ENCODE data around the gene FBXL20. TPM values are rescaled to one million over a fixed set of nuclear protein-coding genes. Genes with fewer than 3 reads are reported as not detected.
A peak's percentile ranks its signal among the peaks of the same experiment; 100 is the strongest.

The FBXL20 gene
- total and polyA plus RNA-seq, 11 donors = 3.1 to 21.9 (median 12.2) TPM

GRCh38 chr17:39238311-39238972 is 163.0 kb downstream of the FBXL20 start:
- Histone ChIP-seq H3K4me1 (peaks cover 0 to 15% (median 0%) of the 10 kb centered on the region in 12 donors), H3K9me3 (no peaks in the 10 kb centered on the region), H3K27me3 (peaks cover 0 to 27% (median 0%) of the 10 kb centered on the region in 9 donors), H3K27ac (peak overlapping the region in 1 of 12 donors; percentile 40), H3K36me3 (no peaks in the 10 kb centered on the region), H3K4me3 (peak overlapping the region in 1 of 12 donors; percentile 5)
- 9 to 33% (median 28%) methylated on average over 7 to 15 of the region's 15 CpGs for WGBS, 4 donors
- DNase-seq = peak in 3 of 5 donors; percentile 62 to 69 (median 68)
- intact Hi-C loops (cut with DNase I) = loop anchor here in 3 of 10 donors (10.0 kb wide), 3 partner anchors 54 to 254 kb away; partner anchors contain the start of gene ARL5C (in 1 of the 3)
- TF ChIP-seq CTCF (IDR thresholded peaks at IDR 0.05) (no peak), POLR2A (IDR thresholded peaks at IDR 0.05) (no peak)
- peak; percentile 37 to 72 (median 64) for ATAC-seq

GRCh38 chr17:39237586-39237985 is 163.8 kb downstream of the FBXL20 start:
- no peak for ATAC-seq
- intact Hi-C loops (cut with DNase I) = loop anchor here in 3 of 10 donors (10.0 kb wide), 3 partner anchors 53 to 253 kb away; partner anchors contain the start of gene ARL5C (in 1 of the 3)
- WGBS, 4 donors = 80 to 90% (median 82%) methylated on average over 4 to 7 of the region's 7 CpGs

GRCh38 chr17:39236981-39237441 is 164.4 kb downstream of the FBXL20 start:
- TF ChIP-seq CTCF (IDR thresholded peaks at IDR 0.05) (no peak), POLR2A (IDR thresholded peaks at IDR 0.05) (no peak)
- H3K27ac ChIP-seq = no peak overlapping the region
- peaks cover 0 to 19% (median 3%) of the 10 kb centered on the region in 12 donors for H3K4me1 ChIP-seq
- no peaks in the 10 kb centered on the region for H3K36me3 ChIP-seq
- DNase-seq = peak in 1 of 5 donors; percentile 23
- no peak for ATAC-seq
- H3K4me3 ChIP-seq = no peak overlapping the region
- no peaks in the 10 kb centered on the region for H3K9me3 ChIP-seq
- H3K27me3 ChIP-seq = peaks cover 0 to 41% (median 9%) of the 10 kb centered on the region in 9 donors
- WGBS, 4 donors = 77 to 85% (median 81%) methylated on average over 5 to 6 of the region's 6 CpGs; no CpG with 5 or more reads in 1 of the 4 donors
- intact Hi-C loops (cut with DNase I) = loop anchor here in 3 of 10 donors (10.0 kb wide), 3 partner anchors 52 to 252 kb away; partner anchors contain the start of gene ARL5C (in 1 of the 3)

More at GRCh38 chr17:39237586-39237985, 163.8 kb downstream of the FBXL20 start:
- Histone ChIP-seq H3K36me3 (no peaks in the 10 kb centered on the region), H3K27ac (no peak overlapping the region), H3K4me1 (peaks cover 0 to 15% (median 0%) of the 10 kb centered on the region in 12 donors), H3K4me3 (no peak overlapping the region), H3K9me3 (no peaks in the 10 kb centered on the region), H3K27me3 (peaks cover 0 to 35% (median 4%) of the 10 kb centered on the region in 9 donors)
- peak in 1 of 5 donors; percentile 41 for DNase-seq
- no peak for TF ChIP-seq CTCF (IDR thresholded peaks at IDR 0.05)
- no peak for TF ChIP-seq POLR2A (IDR thresholded peaks at IDR 0.05)

- ATAC-seq (no peak), DNase-seq (peak in 1 of 5 donors; percentile 33)
- intact Hi-C loops (cut with DNase I) = loop anchor here in 3 of 10 donors (10.0 kb wide), 3 partner anchors 52 to 252 kb away; partner anchors contain the start of gene ARL5C (in 1 of the 3)
- peaks cover 0 to 46% (median 13%) of the 10 kb centered on the region in 9 donors for H3K27me3 ChIP-seq
- H3K9me3 ChIP-seq = no peaks in the 10 kb centered on the region
- H3K27ac ChIP-seq = no peak overlapping the region
- no peak for TF ChIP-seq POLR2A (IDR thresholded peaks at IDR 0.05)
- TF ChIP-seq CTCF (IDR thresholded peaks at IDR 0.05) = no peak
- H3K4me1 ChIP-seq = peaks cover 0 to 24% (median 8%) of the 10 kb centered on the region in 12 donors
- H3K4me3 ChIP-seq = no peak overlapping the region
- H3K36me3 ChIP-seq = no peaks in the 10 kb centered on the region
- 54 to 72% (median 56%) methylated on average over 4 to 5 of the region's 5 CpGs for WGBS, 4 donors
Measured at GRCh38 chr17:39236450-39236927, 164.9 kb downstream of the FBXL20 start.
